Hematopoietic multipotent progenitor cell treated with erythropoietin and hydrocortisone succinate and interleukin-3 and kit ligand, for 17 days (in vitro differentiated cells): ENCODE measurements around the gene KRR1.
"Not testable (repeated sequence)": the region's sequence is repeated elsewhere in the genome, so short reads cannot be mapped to it uniquely, and the experiment has no call there.

Source experiments
- DNase-seq: peaks from one replicate; pipeline ENCODE4 v3.0.0-alpha.2; 2015; ENCODE audit warnings: low spot score

KRR1 gene

GRCh38 chr12:75525263-75525662 lies 13.9 kb upstream of the KRR1 start:
- no peak for DNase-seq

- DNase-seq, result not testable (repeated sequence)
Measured at GRCh38 chr12:75522124-75522523, 10.7 kb upstream of the KRR1 start.

GRCh38 chr12:75521224-75521623 lies 9.8 kb upstream of the KRR1 start:
- not testable (repeated sequence) for DNase-seq

GRCh38 chr12:75509621-75510020 lies 1.8 kb downstream of the KRR1 start:
- DNase-seq, result no peak

GRCh38 chr12:75508159-75508558 lies 3.2 kb downstream of the KRR1 start:
- DNase-seq, result no peak

- DNase-seq, result no peak
Measured at GRCh38 chr12:75507086-75507485, 4.3 kb downstream of the KRR1 start.

- DNase-seq, result no peak
Measured at GRCh38 chr12:75505706-75506312, 5.6 kb downstream of the KRR1 start.

GRCh38 chr12:75503866-75504265 lies 7.5 kb downstream of the KRR1 start:
- no peak for DNase-seq

- DNase-seq, result no peak
Measured at GRCh38 chr12:75503459-75503858, 8.0 kb downstream of the KRR1 start.

- DNase-seq, result no peak
Measured at GRCh38 chr12:75491169-75491568, 20.2 kb downstream of the KRR1 start.

- DNase-seq, result no peak
Measured at GRCh38 chr12:75489613-75490210, 21.7 kb downstream of the KRR1 start.

- no peak for DNase-seq
Measured at GRCh38 chr12:75489187-75489586, 22.2 kb downstream of the KRR1 start.

- no peak for DNase-seq
Measured at GRCh38 chr12:75488553-75488952, 22.9 kb downstream of the KRR1 start.

- no peak for DNase-seq
Measured at GRCh38 chr12:75487308-75487707, 24.1 kb downstream of the KRR1 start.

- not testable (repeated sequence) for DNase-seq
Measured at GRCh38 chr12:75484450-75484849, 27.0 kb downstream of the KRR1 start.

GRCh38 chr12:75483431-75483830 lies 28.0 kb downstream of the KRR1 start:
- no peak for DNase-seq

- no peak for DNase-seq
Measured at GRCh38 chr12:75482646-75483045, 28.8 kb downstream of the KRR1 start.

- no peak for DNase-seq
Measured at GRCh38 chr12:75481774-75482173, 29.6 kb downstream of the KRR1 start.

- DNase-seq, result no peak
Measured at GRCh38 chr12:75481013-75481705, 30.2 kb downstream of the KRR1 start.

GRCh38 chr12:75480469-75480949 lies 30.9 kb downstream of the KRR1 start, which contains the start of gene GLIPR1:
GLIPR1 (plus strand) TSS chr12:75480755; CDS start chr12:75480881, 126 bp downstream.
- DNase-seq, result no peak

- DNase-seq, result no peak
Measured at GRCh38 chr12:75479963-75480461, 31.4 kb downstream of the KRR1 start.

- DNase-seq, result no peak
Measured at GRCh38 chr12:75478116-75478794, 33.2 kb downstream of the KRR1 start.
